Hindlimb muscle (tissue), 1 donor: ENCODE results near the gene TMEM184A. TPM values are rescaled to one million over a fixed set of nuclear protein-coding genes. Genes with fewer than 3 reads are reported as not detected.
A peak's percentile ranks its signal among the peaks of the same experiment; 100 is the strongest.

Source experiments
- DNase-seq: peaks from one replicate; pipeline ENCODE4 v3.0.0-alpha.2; 2013
- polyA plus RNA-seq: library from polyadenylated mRNA; unstranded; fragments of 120-200 nt; gene quantifications from one replicate; pipeline ENCODE4 v1.2.1, GENCODE V29; 2013; ENCODE audit not compliant: insufficient read length

TMEM184A gene
- polyA plus RNA-seq, 1 donor = 0.92 TPM

DNA sequence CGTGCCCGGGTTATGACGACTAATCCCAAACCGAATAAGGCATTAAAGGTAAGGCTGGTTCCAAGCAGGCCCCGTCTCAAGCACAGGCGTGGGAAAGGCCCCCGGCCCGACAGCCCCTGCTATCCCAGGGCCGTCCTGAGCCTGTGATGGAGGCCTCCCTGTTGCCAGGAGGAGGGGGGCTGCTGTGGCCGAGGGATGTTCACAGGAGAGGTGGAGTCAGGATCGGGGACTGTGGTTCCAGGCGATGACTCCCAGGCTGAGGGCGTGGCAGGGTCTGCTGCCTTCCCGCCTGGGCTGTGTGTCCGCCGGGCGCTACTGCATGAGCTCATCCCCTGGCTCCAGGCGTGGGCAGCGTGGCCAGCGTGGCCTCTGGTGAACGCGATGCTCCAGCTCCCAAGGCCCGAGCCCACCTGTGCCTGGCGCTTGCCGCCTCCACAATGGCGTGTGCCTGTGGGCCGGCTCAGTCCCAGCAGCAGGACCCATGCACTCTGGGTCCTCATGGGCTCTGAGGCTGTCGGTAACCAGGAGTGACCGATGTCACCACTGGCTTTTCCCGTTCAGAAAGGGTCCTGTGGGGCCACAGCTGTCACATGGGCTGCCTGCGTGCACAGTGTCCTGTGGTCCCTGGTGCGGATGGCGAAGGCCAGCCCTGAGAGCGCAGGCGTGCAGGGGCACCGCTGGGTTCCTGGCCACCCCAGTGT is 16.7 kb downstream of the TMEM184A start:
- DNase-seq = no peak

- DNase-seq = no peak
Observed at GRCh38 chr7:1538544-1539180, 17.3 kb downstream of the TMEM184A start.

DNA sequence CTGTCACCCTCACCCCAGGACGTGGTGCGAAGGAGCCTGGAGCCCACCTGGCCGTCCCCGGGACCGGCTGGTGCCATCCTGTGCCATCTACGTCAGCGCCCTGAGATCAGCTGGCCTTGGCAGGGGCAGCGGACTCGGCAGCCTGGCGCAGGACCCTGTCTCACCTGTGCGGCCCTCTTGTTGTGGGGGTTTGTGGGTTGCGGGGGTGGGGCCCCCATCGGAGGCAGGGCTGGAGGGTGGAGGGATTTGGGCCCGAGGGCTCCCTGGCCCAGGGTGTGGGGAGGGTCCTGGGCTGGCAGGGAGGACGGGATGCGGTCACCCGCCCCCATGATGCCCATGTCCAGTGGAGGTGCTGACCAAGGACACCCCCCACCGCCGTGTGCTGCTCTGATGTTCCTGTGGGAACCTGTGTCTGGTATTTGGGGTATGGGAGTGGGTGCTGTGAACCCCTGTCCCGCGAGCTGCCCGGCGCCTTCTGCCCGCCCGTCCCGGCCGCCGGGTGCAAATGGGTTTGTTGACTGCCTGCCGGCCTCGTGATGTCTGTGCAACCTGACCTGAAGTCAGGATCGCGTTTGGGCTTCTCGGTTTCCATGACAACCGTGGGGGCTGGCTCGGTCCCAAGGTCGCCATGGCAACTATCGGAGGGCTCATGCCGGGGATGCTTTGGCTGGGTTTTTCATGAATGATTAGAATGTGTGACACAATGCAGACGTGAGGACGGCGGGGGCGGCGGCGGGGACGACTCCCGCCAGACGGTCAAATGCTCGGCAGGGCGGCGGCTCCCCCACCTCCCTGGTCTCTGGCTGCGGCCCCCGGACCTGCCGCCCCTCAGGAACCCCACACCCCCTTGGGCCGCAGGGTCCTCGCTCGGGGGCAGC is 18.2 kb downstream of the TMEM184A start:
- DNase-seq = no peak

DNA sequence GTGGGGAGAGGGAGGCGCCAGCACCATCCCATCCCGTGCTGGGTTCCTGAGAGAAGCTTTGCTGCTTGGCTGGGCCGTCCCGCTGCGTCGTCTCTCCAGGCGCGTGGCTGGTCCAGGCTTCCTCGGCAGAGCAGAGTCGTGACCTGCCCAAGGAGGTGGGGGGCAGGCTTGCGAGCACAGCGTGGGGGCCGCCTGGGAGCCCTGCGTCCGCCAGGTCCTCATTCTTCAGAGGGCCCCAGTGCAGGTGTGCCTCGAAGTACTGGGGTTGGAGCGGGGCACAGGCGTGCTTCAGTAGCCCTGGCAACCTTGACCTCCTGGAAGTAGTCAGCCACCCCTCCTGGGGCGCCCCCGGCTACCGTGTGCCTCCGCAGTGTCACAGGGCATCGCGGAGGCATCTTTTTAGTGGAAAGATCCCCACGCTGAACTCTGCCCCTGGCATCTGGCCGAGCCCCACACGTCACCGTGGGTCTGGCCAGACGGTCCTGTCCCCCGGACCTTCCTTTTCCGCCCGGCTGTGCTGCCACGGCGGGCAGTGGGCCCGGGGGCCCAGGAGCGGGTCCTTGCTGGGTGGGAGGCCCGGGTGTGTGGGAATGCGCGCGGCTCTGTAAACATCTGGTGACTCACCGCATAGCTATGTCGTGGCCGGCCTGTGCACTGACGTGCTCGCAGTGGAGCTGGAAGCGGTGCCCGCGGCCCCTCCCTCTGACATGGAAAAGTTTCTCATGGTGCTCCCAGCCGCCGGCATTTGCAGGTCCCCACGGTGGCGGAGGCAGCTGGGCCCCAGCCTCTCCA is 19.1 kb downstream of the TMEM184A start:
- peak; percentile 95 for DNase-seq

GRCh38 chr7:1536455-1536742 is 19.6 kb downstream of the TMEM184A start:
- DNase-seq = no peak

- no peak for DNase-seq
Observed at GRCh38 chr7:1535701-1536454, 20.1 kb downstream of the TMEM184A start.

- no peak for DNase-seq
Observed at GRCh38 chr7:1535100-1535458, 20.9 kb downstream of the TMEM184A start.

- no peak for DNase-seq
Observed at GRCh38 chr7:1534330-1535099, 21.5 kb downstream of the TMEM184A start.

- no peak for DNase-seq
Observed at GRCh38 chr7:1533547-1534329, 22.3 kb downstream of the TMEM184A start.

DNA sequence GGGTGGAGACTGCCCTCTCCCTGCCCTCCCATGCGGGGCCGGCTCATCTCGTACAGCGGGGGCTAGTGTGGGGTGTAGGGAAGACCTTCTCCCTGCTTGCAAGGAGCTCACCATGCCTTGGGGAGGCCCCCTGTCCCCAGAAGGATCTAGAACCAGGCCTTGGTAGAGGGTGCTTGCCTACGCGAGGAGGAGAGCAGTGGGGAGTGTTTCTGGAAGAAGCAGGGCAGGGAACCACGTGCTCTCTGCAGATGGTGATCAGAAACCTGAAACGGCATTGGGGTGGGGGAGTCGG is 22.8 kb downstream of the TMEM184A start:
- DNase-seq = no peak

GRCh38 chr7:1532456-1533254 is 23.4 kb downstream of the TMEM184A start:
- peak; percentile 74 for DNase-seq

- DNase-seq = no peak
Observed at GRCh38 chr7:1531979-1532455, 24.0 kb downstream of the TMEM184A start.

- DNase-seq = no peak
Observed at GRCh38 chr7:1531263-1531978, 24.6 kb downstream of the TMEM184A start.

DNA sequence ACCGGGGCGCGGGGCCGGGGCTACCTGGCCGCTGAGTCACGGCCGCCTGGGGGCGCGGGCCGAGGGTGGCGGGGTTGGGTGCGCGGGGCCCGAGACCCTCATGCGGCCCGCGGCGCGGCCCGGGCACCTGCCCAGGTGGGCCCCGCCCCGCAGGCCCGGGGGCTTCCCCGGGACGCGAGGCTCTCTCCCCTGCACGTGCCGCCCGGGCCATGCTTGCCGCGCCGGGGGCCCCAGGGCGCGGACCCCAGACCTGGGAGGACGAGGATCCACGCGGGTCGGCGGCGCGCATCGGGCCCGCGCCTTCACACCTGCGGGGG is 25.1 kb downstream of the TMEM184A start:
- no peak for DNase-seq

- no peak for DNase-seq
Observed at GRCh38 chr7:1529383-1530116, 26.5 kb downstream of the TMEM184A start.

DNA sequence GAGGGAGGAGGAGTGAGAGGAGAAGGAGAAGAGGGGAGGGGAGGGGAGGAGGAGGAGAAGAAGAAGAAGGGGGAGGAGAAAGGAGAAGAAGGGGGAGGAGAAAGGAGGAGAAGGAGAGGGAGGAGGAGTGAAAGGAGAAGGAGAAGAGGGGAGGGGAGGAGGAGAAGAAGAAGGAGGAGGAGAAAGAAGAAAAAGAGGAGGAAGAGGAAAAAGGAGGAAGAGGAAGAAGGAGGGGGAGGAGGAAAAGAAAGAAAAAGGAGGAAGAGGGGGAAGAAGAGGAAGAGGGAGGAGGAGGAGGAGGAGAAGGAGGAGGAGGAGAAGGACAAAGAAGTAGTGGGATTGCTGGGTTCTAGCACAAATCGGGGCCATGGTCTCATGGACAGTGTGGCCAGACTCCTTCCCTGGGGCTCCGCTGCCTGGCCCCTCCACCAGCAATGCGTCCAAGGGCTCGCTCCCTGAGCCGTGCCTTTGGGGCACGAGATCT is 29.7 kb downstream of the TMEM184A start:
- DNase-seq = no peak

GRCh38 chr7:1525409-1525808 is 30.6 kb downstream of the TMEM184A start:
- DNase-seq = no peak

DNA sequence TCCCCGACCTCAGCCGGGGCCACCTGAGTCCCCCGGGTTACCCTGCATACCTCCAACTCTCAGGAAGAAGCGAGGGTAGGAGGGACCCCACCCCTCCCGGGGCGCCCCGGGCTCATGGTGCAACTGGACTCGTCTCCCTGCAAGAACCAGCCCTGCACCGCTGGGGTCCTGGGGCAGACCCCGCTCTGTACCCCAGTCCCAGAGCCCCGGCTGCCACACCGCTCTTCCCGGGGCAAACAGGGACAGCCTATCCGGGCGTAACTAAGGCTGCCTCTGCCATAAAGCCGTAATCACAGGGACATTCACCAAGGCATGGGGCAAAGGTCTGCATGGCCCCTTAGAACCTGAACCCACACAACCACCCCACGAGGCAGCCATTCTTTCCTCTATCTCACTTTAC is 32.2 kb downstream of the TMEM184A start:
- no peak for DNase-seq
